Effector memory CD4-positive, alpha-beta T cell (primary cell): Measurements from ENCODE around the gene KRT37.

ENCODE experiments used
- DNase-seq, 3 donors: peaks; one replicate each; pipeline ENCODE4 v3.0.0-alpha.2; 2020
- H3K27ac ChIP-seq: 2 replicates; pipeline ENCODE4 v1.7.0; 2013; ENCODE audit warnings: mild to moderate bottlenecking, low read length, moderate library complexity; ENCODE audit not compliant: insufficient read depth, poor library complexity, severe bottlenecking
- H3K27me3 ChIP-seq: replicated peaks from 2 replicates; pipeline ENCODE4 v1.7.0; 2013; ENCODE audit warnings: mild to moderate bottlenecking, low read length; ENCODE audit not compliant: insufficient read depth, control insufficient read depth, poor library complexity, severe bottlenecking
- H3K36me3 ChIP-seq: 2 replicates; pipeline ENCODE4 v1.7.0; 2013; ENCODE audit warnings: mild to moderate bottlenecking, low read length, moderate library complexity; ENCODE audit not compliant: control insufficient read depth, insufficient read depth
- H3K4me1 ChIP-seq: 2 replicates; pipeline ENCODE4 v1.7.0; 2013; ENCODE audit warnings: low read length, mild to moderate bottlenecking; ENCODE audit not compliant: control insufficient read depth, insufficient read depth, poor library complexity, severe bottlenecking
- H3K4me3 ChIP-seq: 2 replicates; pipeline ENCODE4 v1.7.0; 2013; ENCODE audit warnings: low read length, low read depth, mild to moderate bottlenecking; ENCODE audit not compliant: insufficient read depth, poor library complexity, severe bottlenecking
- H3K9me3 ChIP-seq: 2 replicates; pipeline ENCODE4 v1.7.0; 2013; ENCODE audit warnings: mild to moderate bottlenecking, low read length, moderate library complexity; ENCODE audit not compliant: control insufficient read depth
- total RNA-seq, 3 donors: gene quantifications; one replicate each; lab custom pipeline; 2026; lab: John Stamatoyannopoulos, UW

The KRT37 gene
- total RNA-seq = 0 reads per million in 3 donors

- Histone ChIP-seq H3K9me3 (no peaks in the 10 kb centered on the region), H3K4me1 (no peaks in the 10 kb centered on the region), H3K27ac (no peak within 1 kb of the TSS), H3K27me3 (no peaks in the 10 kb centered on the region), H3K4me3 (no peak within 1 kb of the TSS), H3K36me3 (no peaks in the 10 kb centered on the region)
- DNase-seq = no peak
Measured at GRCh38 chr17:41424111-41424635, at the start of gene KRT37. Gene KRT37 (minus strand): TSS chr17:41424585. CDS start chr17:41424523, 62 bp downstream.

GRCh38 chr17:41468346-41468745, 44.0 kb upstream of the KRT37 start:
- no peaks in the 10 kb centered on the region for H3K27me3 ChIP-seq
- H3K9me3 ChIP-seq = no peaks in the 10 kb centered on the region
- H3K4me3 ChIP-seq = no peak overlapping the region
- DNase-seq = no peak
- no peaks in the 10 kb centered on the region for H3K36me3 ChIP-seq
- no peaks in the 10 kb centered on the region for H3K4me1 ChIP-seq
- H3K27ac ChIP-seq = no peak overlapping the region

GRCh38 chr17:41467561-41467960, 43.2 kb upstream of the KRT37 start:
- H3K27ac ChIP-seq = no peak overlapping the region
- no peak for DNase-seq

GRCh38 chr17:41466988-41467387, 42.6 kb upstream of the KRT37 start, which contains the start of gene KRT32:
Gene KRT32 (minus strand): TSS chr17:41467386. CDS start chr17:41467325, 61 bp downstream.
- H3K36me3 ChIP-seq = no peaks in the 10 kb centered on the region
- no peak for DNase-seq
- no peak within 1 kb of the TSS for H3K27ac ChIP-seq
- H3K9me3 ChIP-seq = no peaks in the 10 kb centered on the region
- H3K4me1 ChIP-seq = no peaks in the 10 kb centered on the region
- H3K27me3 ChIP-seq = no peaks in the 10 kb centered on the region
- H3K4me3 ChIP-seq = no peak within 1 kb of the TSS

More at GRCh38 chr17:41467561-41467960, 43.2 kb upstream of the KRT37 start:
- Histone ChIP-seq H3K36me3 (no peaks in the 10 kb centered on the region), H3K27me3 (no peaks in the 10 kb centered on the region), H3K9me3 (no peaks in the 10 kb centered on the region), H3K4me3 (no peak overlapping the region), H3K4me1 (no peaks in the 10 kb centered on the region)

GRCh38 chr17:41464682-41465081, 40.3 kb upstream of the KRT37 start:
- no peaks in the 10 kb centered on the region for H3K27me3 ChIP-seq
- H3K36me3 ChIP-seq = no peaks in the 10 kb centered on the region
- no peak overlapping the region for H3K27ac ChIP-seq
- no peaks in the 10 kb centered on the region for H3K4me1 ChIP-seq
- H3K9me3 ChIP-seq = no peaks in the 10 kb centered on the region
- no peak overlapping the region for H3K4me3 ChIP-seq
- no peak for DNase-seq

- H3K36me3 ChIP-seq = no peaks in the 10 kb centered on the region
- DNase-seq = no peak
- no peaks in the 10 kb centered on the region for H3K4me1 ChIP-seq
- H3K4me3 ChIP-seq = no peak overlapping the region
- no peaks in the 10 kb centered on the region for H3K27me3 ChIP-seq
- H3K27ac ChIP-seq = no peak overlapping the region
- no peaks in the 10 kb centered on the region for H3K9me3 ChIP-seq
Measured at GRCh38 chr17:41464173-41464572, 39.8 kb upstream of the KRT37 start.

GRCh38 chr17:41463746-41464145, 39.4 kb upstream of the KRT37 start:
- no peaks in the 10 kb centered on the region for H3K4me1 ChIP-seq
- H3K27ac ChIP-seq = no peak overlapping the region
- DNase-seq = no peak
- no peaks in the 10 kb centered on the region for H3K36me3 ChIP-seq
- H3K9me3 ChIP-seq = no peaks in the 10 kb centered on the region
- no peaks in the 10 kb centered on the region for H3K27me3 ChIP-seq
- no peak overlapping the region for H3K4me3 ChIP-seq

- Histone ChIP-seq H3K9me3 (no peaks in the 10 kb centered on the region), H3K4me1 (no peaks in the 10 kb centered on the region), H3K36me3 (no peaks in the 10 kb centered on the region), H3K27ac (no peak overlapping the region), H3K4me3 (no peak overlapping the region), H3K27me3 (no peaks in the 10 kb centered on the region)
- no peak for DNase-seq
Measured at GRCh38 chr17:41462705-41463104, 38.3 kb upstream of the KRT37 start.

- no peak overlapping the region for H3K27ac ChIP-seq
- H3K36me3 ChIP-seq = no peaks in the 10 kb centered on the region
- H3K4me1 ChIP-seq = no peaks in the 10 kb centered on the region
- no peak overlapping the region for H3K4me3 ChIP-seq
- H3K27me3 ChIP-seq = no peaks in the 10 kb centered on the region
- DNase-seq = no peak
- H3K9me3 ChIP-seq = no peaks in the 10 kb centered on the region
Measured at GRCh38 chr17:41457676-41458075, 33.3 kb upstream of the KRT37 start.

- H3K27me3 ChIP-seq = no peaks in the 10 kb centered on the region
- DNase-seq = no peak
- H3K27ac ChIP-seq = no peak overlapping the region
- no peak overlapping the region for H3K4me3 ChIP-seq
- H3K36me3 ChIP-seq = no peaks in the 10 kb centered on the region
- H3K9me3 ChIP-seq = no peaks in the 10 kb centered on the region
- no peaks in the 10 kb centered on the region for H3K4me1 ChIP-seq
Measured at GRCh38 chr17:41456204-41456603, 31.8 kb upstream of the KRT37 start.
